ENCODE measurements around the gene SCN8A.

DNA sequence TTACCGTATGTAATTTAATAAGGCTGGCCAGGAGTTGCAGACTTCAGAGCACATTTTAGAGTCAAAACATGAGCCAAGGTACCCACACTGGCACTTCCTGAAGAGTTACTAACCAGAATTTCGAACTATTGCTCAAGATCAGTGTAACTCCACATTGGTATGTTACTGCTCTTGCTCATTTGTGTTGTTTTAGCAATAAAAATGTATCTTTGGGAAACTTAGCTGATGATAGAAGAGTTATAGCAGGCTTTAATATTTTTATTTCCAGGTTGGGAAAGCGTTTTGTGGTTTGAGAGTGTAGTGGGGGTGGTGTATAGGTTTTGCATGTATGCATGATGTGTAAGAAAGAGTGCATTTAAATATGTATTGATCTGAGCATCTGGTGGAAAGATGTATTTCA lies 96.6 kb downstream of the SCN8A start:
- TF ChIP-seq, protein P1, sequence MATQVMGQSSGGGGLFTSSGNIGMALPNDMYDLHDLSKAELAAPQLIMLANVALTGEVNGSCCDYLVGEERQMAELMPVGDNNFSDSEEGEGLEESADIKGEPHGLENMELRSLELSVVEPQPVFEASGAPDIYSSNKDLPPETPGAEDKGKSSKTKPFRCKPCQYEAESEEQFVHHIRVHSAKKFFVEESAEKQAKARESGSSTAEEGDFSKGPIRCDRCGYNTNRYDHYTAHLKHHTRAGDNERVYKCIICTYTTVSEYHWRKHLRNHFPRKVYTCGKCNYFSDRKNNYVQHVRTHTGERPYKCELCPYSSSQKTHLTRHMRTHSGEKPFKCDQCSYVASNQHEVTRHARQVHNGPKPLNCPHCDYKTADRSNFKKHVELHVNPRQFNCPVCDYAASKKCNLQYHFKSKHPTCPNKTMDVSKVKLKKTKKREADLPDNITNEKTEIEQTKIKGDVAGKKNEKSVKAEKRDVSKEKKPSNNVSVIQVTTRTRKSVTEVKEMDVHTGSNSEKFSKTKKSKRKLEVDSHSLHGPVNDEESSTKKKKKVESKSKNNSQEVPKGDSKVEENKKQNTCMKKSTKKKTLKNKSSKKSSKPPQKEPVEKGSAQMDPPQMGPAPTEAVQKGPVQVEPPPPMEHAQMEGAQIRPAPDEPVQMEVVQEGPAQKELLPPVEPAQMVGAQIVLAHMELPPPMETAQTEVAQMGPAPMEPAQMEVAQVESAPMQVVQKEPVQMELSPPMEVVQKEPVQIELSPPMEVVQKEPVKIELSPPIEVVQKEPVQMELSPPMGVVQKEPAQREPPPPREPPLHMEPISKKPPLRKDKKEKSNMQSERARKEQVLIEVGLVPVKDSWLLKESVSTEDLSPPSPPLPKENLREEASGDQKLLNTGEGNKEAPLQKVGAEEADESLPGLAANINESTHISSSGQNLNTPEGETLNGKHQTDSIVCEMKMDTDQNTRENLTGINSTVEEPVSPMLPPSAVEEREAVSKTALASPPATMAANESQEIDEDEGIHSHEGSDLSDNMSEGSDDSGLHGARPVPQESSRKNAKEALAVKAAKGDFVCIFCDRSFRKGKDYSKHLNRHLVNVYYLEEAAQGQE (IDR thresholded peaks at IDR 0.05; ENCODE audit: insufficient replicate concordance, low read depth): no peak
- TF ChIP-seq, protein P2, sequence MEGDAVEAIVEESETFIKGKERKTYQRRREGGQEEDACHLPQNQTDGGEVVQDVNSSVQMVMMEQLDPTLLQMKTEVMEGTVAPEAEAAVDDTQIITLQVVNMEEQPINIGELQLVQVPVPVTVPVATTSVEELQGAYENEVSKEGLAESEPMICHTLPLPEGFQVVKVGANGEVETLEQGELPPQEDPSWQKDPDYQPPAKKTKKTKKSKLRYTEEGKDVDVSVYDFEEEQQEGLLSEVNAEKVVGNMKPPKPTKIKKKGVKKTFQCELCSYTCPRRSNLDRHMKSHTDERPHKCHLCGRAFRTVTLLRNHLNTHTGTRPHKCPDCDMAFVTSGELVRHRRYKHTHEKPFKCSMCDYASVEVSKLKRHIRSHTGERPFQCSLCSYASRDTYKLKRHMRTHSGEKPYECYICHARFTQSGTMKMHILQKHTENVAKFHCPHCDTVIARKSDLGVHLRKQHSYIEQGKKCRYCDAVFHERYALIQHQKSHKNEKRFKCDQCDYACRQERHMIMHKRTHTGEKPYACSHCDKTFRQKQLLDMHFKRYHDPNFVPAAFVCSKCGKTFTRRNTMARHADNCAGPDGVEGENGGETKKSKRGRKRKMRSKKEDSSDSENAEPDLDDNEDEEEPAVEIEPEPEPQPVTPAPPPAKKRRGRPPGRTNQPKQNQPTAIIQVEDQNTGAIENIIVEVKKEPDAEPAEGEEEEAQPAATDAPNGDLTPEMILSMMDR (IDR thresholded peaks at IDR 0.05; ENCODE audit: insufficient read depth, low read length): no peak
- TF ChIP-seq SPI1 (IDR thresholded peaks at IDR 0.05; ENCODE audit: borderline replicate concordance, low read depth): no peak
- no peak for TF ChIP-seq POLR2AphosphoS5 (IDR thresholded peaks at IDR 0.05; ENCODE audit: low read depth)
- TF ChIP-seq GABPA (IDR thresholded peaks at IDR 0.05; ENCODE audit: low read depth): no peak

All from HL-60 (cell line).